Mammary epithelial cell (primary cell): ENCODE results near the gene DDX28.

ENCODE experiments used
- EZH2 ChIP-seq: IDR thresholded peaks from 2 replicates; pipeline ENCODE4 v1.6.1; 2012; ENCODE audit warnings: low read length, inconsistent platforms, borderline replicate concordance
- TF ChIP-seq, protein P1 (sequence below), 2 donors: IDR thresholded peaks in 1 of 2; conservative IDR thresholded peaks in 1 of 2; 2 replicates each; pipeline ENCODE4 v1.5.1; 2011 to 2012; ENCODE audit warnings: inconsistent platforms in 2 of 2, low read length in 2 of 2, mild to moderate bottlenecking in 2 of 2, control low read depth in 1 of 2, low read depth in 1 of 2; ENCODE audit not compliant: insufficient read depth in 1 of 2; ENCODE audit errors: extremely low read depth in 1 of 2

DNA sequence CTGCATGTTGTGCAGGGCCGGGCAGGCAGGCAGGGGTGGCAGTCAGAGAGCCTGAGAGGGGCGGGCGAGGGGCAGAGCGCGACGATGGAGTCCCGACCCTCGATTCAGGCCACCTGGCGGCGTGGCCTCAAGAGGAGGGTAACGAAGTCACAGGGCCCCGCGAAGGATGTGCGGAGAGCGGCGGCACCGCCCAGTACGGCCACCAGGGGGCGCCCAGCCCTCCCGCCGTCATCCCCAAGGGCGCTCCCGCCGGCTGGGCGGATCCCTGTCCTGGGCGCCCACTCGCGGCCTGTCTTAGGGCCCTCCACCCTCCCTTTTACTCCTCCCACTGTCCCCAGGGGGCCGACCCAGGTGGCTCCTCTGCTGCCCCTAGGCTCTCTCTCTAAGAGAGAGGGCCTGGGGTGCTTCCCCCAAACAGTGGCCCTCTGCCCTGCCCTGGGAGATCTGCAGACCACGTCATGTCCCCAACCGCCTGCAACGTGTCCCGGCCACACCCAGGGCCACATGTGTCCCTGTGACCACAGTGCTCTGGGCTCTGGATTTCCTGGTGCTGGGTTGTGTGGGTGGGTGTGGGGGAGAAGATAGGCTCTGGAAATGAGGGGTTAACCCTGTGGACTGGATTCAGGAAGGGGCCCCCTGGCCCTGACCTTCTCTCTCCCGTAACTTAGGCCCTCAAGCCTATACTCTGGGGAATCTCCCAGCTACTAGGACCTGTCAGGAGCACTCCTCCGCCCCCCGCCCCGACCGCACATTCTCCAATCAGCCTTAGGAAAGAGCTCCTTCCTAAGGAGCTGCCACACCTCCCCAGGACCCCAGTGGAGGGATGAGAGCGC is 29.6 kb downstream of the DDX28 start:
- TF ChIP-seq, protein P1, sequence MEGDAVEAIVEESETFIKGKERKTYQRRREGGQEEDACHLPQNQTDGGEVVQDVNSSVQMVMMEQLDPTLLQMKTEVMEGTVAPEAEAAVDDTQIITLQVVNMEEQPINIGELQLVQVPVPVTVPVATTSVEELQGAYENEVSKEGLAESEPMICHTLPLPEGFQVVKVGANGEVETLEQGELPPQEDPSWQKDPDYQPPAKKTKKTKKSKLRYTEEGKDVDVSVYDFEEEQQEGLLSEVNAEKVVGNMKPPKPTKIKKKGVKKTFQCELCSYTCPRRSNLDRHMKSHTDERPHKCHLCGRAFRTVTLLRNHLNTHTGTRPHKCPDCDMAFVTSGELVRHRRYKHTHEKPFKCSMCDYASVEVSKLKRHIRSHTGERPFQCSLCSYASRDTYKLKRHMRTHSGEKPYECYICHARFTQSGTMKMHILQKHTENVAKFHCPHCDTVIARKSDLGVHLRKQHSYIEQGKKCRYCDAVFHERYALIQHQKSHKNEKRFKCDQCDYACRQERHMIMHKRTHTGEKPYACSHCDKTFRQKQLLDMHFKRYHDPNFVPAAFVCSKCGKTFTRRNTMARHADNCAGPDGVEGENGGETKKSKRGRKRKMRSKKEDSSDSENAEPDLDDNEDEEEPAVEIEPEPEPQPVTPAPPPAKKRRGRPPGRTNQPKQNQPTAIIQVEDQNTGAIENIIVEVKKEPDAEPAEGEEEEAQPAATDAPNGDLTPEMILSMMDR (conservative IDR thresholded peaks at IDR 0.05 in 1 of 2, IDR thresholded peaks at IDR 0.05 in 1 of 2; ENCODE audit: extremely low read depth in 1 of 2, insufficient read depth in 1 of 2, low read depth in 1 of 2, low read length in 2 of 2) = peak; percentile 66 to 94
- no peak for TF ChIP-seq EZH2
